GM12872 (cell line): Measurements from ENCODE around the gene UBE3C.
A peak's percentile ranks its signal among the peaks of the same experiment; 100 is the strongest.

ENCODE experiments used
- TF ChIP-seq, protein P1 (sequence below): IDR thresholded peaks from 3 replicates; pipeline ENCODE4 v1.5.1; 2011; ENCODE audit warnings: low read depth, mild to moderate bottlenecking, low read length, moderate library complexity; ENCODE audit not compliant: insufficient read depth

UBE3C gene

DNA sequence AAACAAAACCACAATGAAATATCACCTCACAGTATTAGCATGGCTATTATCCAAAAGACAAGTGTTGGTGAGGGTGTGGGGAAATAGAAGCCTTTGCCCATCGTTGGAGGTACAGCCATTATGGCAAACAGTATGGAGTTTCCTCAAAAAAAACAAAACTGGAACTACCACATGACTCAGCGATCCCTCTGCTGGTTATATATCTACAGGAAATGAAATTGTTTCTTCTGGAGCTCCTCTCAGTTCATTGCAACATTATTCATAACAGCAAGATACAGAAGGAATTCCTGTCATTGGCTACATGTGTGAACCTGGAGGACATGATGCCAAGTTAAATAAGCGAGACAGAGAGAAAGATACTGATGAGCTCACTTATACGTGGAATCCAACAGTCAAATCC, 2.4 kb upstream of the UBE3C start:
- TF ChIP-seq, protein P1, sequence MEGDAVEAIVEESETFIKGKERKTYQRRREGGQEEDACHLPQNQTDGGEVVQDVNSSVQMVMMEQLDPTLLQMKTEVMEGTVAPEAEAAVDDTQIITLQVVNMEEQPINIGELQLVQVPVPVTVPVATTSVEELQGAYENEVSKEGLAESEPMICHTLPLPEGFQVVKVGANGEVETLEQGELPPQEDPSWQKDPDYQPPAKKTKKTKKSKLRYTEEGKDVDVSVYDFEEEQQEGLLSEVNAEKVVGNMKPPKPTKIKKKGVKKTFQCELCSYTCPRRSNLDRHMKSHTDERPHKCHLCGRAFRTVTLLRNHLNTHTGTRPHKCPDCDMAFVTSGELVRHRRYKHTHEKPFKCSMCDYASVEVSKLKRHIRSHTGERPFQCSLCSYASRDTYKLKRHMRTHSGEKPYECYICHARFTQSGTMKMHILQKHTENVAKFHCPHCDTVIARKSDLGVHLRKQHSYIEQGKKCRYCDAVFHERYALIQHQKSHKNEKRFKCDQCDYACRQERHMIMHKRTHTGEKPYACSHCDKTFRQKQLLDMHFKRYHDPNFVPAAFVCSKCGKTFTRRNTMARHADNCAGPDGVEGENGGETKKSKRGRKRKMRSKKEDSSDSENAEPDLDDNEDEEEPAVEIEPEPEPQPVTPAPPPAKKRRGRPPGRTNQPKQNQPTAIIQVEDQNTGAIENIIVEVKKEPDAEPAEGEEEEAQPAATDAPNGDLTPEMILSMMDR: peak; percentile 15; the same call in 1 of the 3 replicates

DNA sequence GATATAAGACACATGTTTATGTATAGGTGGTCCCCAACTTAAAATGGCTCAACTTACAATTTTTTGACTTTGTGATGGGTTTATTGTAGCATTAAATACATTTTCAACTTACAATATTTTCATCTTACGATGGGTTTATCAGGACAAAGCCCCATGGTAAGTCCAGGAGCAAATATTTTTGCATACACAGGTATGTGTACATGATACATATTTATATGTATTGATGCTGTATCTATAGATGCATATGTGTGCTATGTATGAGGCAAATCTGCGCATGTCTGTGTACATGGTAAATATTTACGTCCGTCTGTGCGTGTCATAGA, 664 bp upstream of the UBE3C start:
- TF ChIP-seq, protein P1: no peak

DNA sequence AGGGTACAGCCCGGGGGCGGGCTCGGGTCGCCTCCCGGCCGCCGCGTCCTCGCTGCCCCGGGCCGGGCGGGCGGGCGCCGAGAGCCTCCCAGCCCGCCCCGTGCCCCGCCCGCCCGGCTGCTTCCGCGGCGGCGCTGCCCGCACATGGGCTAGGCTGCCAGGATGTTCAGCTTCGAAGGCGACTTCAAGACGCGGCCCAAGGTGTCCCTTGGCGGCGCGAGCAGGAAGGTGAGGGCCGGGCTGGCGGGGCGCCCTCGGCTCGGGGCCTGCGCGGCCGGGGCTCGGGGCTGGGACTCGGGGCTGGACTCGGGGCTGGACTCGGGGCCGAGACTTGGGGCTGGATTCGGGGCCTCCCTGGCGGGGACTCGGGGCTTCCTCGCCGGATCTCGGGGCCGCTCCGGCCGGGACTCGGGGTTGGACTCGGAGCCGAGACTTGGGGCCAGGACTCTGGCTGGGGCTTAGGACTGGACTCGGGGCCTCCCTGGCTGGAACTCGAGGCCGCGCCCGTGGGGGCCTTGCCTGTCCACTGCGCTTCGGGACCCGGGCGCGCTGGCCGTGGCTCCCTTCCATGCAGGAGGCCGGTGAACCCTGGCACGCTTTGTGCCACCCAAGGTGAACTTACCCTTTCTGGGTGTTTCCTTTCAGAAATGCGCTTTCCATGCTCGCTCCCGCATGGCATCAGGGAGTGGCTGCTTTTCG, 534 bp downstream of the UBE3C start:
- TF ChIP-seq, protein P1: no peak

DNA sequence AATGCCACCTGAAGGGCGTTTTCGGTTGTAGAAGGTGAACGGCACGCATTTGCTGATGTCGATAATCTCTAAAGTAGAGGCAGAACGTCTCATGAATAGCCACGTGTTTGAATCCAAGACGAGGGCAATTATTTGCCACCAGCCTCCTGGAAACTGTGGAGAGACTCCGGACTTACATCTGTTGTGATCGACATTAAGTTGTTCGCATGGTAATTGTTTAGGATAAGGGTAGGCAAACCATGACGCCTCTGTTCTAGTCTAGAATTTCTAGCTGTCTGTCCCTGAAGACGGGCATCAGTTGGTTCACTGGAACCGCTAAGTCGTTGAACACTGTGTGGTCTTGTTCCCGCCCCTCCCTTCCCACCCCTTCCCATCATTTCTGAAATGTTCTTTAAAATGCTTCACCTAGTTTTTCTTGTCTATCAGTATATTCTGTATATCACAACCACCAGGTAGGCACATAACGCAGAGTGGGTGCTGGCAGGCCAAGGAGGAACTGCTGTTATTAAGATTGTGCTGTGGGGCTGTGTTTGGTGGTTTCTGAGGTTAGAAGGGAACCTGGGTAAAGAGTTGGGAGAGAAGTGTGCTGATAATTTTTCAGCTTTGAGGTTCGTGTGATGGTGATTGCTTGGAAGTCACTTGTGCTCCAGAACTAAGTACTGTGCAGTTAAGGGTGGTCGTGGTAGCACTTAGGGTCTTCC, 1.2 kb downstream of the UBE3C start:
- TF ChIP-seq, protein P1: no peak

DNA sequence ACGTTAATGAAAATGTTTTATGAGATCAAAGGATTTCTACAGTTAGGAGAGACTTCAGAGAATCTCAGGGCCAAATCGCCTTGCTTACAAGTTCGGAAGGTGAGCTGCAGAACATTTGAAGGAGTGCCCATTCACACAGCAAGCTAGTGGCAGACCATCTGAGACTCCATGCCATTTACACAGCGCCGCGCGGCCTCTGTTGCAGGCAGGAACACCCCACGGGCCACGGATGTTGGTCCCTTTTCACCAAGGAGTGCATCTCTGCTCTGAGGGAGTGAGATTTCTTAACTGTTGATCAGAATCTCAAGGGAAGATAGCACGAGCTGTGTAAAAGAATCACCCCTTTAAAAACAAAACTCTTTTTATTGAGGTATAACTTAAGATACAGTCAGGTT, 1.8 kb downstream of the UBE3C start:
- TF ChIP-seq, protein P1: no peak

DNA sequence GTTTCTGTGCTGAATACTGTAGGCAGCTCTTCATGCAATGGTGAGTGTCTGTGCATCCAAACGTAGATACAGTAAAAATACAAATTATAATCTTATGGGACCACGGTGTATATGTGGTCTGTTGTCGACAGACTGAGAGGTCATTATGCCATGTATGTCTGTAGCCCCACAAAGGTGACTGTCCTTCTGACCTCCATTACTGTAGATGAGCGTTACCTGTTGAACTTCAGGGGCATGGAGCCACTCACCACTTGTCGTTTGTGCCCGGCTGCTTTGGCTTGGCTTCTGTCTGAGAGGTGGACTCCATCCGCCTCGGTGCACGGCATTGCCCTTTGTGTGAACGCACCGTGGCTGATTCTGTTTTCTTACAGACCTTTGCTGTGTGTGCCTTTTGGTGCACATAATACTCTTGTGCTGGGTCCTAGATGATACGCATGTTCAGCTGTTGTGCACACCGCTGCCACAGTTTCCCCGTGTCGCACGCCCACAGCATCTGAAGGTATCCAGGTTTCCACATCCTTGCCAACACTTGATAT, 2.9 kb downstream of the UBE3C start:
- TF ChIP-seq, protein P1: no peak

DNA sequence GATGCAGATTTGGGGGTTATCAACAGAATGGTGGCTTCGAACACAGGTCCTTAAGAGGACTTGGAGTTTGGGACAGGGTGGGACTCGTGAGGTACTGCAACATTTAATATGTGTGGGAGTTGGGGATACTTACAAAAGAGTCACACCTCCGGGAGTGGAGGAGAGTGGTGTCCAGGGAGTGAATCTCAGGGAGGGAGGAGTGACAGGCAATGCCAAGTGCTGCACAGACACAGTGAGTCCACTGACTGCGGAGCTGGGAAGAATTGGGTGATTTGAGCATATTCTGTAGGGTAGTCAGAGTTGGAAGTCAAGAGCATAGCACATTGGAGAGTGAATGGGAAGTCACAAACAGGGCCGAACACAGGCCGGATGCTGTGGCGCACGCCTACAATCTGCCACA, 5.1 kb downstream of the UBE3C start:
- TF ChIP-seq, protein P1: no peak
